AG10803 (cell line): ENCODE data around the gene PPP1R9A.

Experiments
- DNase-seq: peaks from one replicate; pipeline ENCODE4 v3.0.0; 2010; ENCODE audit warnings: low read depth
- H3K4me3 ChIP-seq: 2 replicates; pipeline ENCODE4 v1.5.1; 2011; ENCODE audit warnings: mild to moderate bottlenecking, low read length, control low read depth
- TF ChIP-seq, protein P1 (sequence below): conservative IDR thresholded peaks from 2 replicates; pipeline ENCODE4 v1.5.1; 2011; ENCODE audit warnings: mild to moderate bottlenecking, low read length, control low read depth, inconsistent platforms

Gene PPP1R9A

GRCh38 chr7:95229301-95229700 is 321.9 kb downstream of the PPP1R9A start:
- TF ChIP-seq, protein P1, sequence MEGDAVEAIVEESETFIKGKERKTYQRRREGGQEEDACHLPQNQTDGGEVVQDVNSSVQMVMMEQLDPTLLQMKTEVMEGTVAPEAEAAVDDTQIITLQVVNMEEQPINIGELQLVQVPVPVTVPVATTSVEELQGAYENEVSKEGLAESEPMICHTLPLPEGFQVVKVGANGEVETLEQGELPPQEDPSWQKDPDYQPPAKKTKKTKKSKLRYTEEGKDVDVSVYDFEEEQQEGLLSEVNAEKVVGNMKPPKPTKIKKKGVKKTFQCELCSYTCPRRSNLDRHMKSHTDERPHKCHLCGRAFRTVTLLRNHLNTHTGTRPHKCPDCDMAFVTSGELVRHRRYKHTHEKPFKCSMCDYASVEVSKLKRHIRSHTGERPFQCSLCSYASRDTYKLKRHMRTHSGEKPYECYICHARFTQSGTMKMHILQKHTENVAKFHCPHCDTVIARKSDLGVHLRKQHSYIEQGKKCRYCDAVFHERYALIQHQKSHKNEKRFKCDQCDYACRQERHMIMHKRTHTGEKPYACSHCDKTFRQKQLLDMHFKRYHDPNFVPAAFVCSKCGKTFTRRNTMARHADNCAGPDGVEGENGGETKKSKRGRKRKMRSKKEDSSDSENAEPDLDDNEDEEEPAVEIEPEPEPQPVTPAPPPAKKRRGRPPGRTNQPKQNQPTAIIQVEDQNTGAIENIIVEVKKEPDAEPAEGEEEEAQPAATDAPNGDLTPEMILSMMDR: no peak
- DNase-seq: no peak
- no peak overlapping the region for H3K4me3 ChIP-seq

- TF ChIP-seq, protein P1: no peak
- H3K4me3 ChIP-seq: peak overlapping the region; percentile 11; the same call in 1 of the 2 replicates
- DNase-seq: peak; percentile 1
Measured at GRCh38 chr7:95238252-95238943, 331.0 kb downstream of the PPP1R9A start.

DNA sequence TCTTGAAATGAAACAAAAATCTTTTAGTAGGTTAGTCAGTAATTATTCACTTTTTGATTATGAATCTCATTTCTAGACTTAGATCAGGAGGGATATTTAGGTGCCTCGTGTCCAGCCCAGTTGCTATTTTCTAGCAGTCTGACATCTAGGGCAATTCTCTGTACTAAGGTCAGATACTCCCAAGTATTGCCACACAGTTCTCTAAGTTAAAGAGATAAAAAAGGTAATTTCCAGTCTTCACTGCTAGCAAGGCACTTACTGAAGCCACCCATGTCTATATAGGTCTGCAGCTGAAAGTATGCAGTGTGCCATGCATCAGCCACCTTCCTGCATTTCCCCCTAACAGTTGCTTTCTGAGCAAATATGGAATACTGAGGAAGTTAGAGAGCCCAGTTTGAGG is 333.5 kb downstream of the PPP1R9A start:
- TF ChIP-seq, protein P1: no peak
- no peak overlapping the region for H3K4me3 ChIP-seq

GRCh38 chr7:95242266-95242665 is 334.9 kb downstream of the PPP1R9A start:
- no peak overlapping the region for H3K4me3 ChIP-seq
- TF ChIP-seq, protein P1: no peak
- no peak for DNase-seq

More for the DNA sequence above, 333.5 kb downstream of the PPP1R9A start:
- DNase-seq: no peak

- TF ChIP-seq, protein P1: no peak
- no peak overlapping the region for H3K4me3 ChIP-seq
- DNase-seq: no peak
Measured at GRCh38 chr7:95244616-95245015, 337.2 kb downstream of the PPP1R9A start.

DNA sequence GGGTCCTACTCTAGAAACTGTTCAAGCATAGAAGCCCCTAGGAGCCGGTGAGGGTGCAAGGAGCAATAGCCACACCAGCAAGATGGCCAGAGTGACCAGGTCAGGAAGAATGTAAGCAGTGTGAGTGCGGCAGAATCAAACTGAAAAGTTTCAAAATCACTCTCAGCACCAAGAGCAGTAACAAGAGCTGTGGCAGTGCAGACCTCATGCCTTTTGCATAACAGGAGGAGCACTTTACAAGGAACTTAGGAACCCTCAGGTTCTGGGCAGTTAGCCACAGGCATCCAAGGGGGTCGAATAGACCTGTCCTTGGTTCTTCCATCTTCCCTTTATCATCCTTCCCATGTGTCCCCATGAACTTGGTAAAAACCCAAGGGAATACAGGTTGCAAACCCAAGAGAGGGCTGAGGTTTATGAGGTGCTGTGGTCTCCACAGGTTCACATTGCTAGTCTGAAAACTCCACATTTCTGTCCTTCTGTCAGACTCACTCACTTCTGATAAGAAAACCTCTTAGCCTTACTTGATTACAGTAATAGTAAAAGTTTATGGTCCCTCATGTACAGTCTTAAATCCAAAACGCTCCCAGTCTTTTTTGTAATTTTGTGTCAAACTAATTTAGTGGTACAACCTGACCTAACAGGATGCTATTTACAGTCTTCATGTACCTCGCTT is 338.6 kb downstream of the PPP1R9A start:
- no peak overlapping the region for H3K4me3 ChIP-seq

More for the DNA sequence above, 338.6 kb downstream of the PPP1R9A start:
- DNase-seq: no peak
- TF ChIP-seq, protein P1: no peak
